Breast epithelium (tissue), 4 donors: ENCODE measurements around the gene HCN1. TPM values are rescaled to one million over a fixed set of nuclear protein-coding genes. Genes with fewer than 3 reads are reported as not detected.

Source experiments
- DNase-seq, 2 donors: peaks; one replicate each; pipeline ENCODE4 v3.0.0-alpha.2; 2019; ENCODE audit warnings: low spot score in 2 of 2
- H3K27ac ChIP-seq, 2 donors: fragments of 200-600 bp; sonication (generic) in 1 of 2; one replicate each; pipeline ENCODE4 v1.5.1; 2016 to 2019; ENCODE audit warnings: mild to moderate bottlenecking in 1 of 2
- H3K27me3 ChIP-seq, 2 donors: fragments of 200-600 bp; sonication (generic) in 1 of 2; one replicate each; pipeline versions ENCODE4 v1.5.1 to v1.6.0; 2017 to 2019; ENCODE audit warnings: control low read depth in 1 of 2, mild to moderate bottlenecking in 1 of 2
- H3K36me3 ChIP-seq: fragments of 200-600 bp; one replicate; pipeline ENCODE4 v1.5.1; 2019
- H3K4me1 ChIP-seq, 2 donors: fragments of 200-600 bp; sonication (generic); one replicate each; pipeline ENCODE4 v1.5.1; 2016 to 2019; ENCODE audit warnings: control low read depth in 1 of 2
- H3K4me3 ChIP-seq, 3 donors: fragments of 200-600 bp; sonication (generic); 1 replicate in 2 of 3; 2 replicates in 1 of 3; pipeline ENCODE4 v1.5.1; 2016 to 2019; ENCODE audit warnings: mild to moderate bottlenecking in 3 of 3, moderate library complexity in 2 of 3
- H3K9me3 ChIP-seq, 2 donors: fragments of 200-600 bp; sonication (generic) in 1 of 2; one replicate each; pipeline ENCODE4 v1.5.1; 2016 to 2019; ENCODE audit warnings: control low read depth in 1 of 2
- POLR2A ChIP-seq: fragments of 450-650 bp; IDR thresholded peaks from one replicate; pipeline ENCODE4 v1.6.1; 2016; ENCODE audit warnings: antibody characterized with exemption, mild to moderate bottlenecking, moderate library complexity
- POLR2AphosphoS5 ChIP-seq, 3 donors: sonication (generic); formaldehyde crosslinking; IDR thresholded peaks; one replicate each; pipeline ENCODE4 v1.6.1; 2017; ENCODE audit warnings: antibody characterized with exemption in 3 of 3
- intact Hi-C: fragments of 100-400 bp; cut with DNase I; formaldehyde crosslinking; loops from one replicate; pipeline ENCODE4 v1.15.1; 2023; ENCODE audit warnings: low total_unique reads
- total RNA-seq, 3 donors: library from RNA; depleted of rRNA; stranded (reverse); fragments of >200 nt; gene quantifications; one replicate each; pipeline ENCODE4 v1.1.0, GENCODE V29; 2016
- TF ChIP-seq, protein P1 (sequence below), 3 donors: fragments of 450-650 bp; IDR thresholded peaks; one replicate each; pipeline ENCODE4 v1.5.1; 2016 to 2017; ENCODE audit warnings: antibody characterized with exemption in 3 of 3, mild to moderate bottlenecking in 3 of 3, moderate library complexity in 3 of 3

The HCN1 gene
- total RNA-seq: under 1 TPM; under 0.01 to 0.33 (median 0.29) TPM

DNA sequence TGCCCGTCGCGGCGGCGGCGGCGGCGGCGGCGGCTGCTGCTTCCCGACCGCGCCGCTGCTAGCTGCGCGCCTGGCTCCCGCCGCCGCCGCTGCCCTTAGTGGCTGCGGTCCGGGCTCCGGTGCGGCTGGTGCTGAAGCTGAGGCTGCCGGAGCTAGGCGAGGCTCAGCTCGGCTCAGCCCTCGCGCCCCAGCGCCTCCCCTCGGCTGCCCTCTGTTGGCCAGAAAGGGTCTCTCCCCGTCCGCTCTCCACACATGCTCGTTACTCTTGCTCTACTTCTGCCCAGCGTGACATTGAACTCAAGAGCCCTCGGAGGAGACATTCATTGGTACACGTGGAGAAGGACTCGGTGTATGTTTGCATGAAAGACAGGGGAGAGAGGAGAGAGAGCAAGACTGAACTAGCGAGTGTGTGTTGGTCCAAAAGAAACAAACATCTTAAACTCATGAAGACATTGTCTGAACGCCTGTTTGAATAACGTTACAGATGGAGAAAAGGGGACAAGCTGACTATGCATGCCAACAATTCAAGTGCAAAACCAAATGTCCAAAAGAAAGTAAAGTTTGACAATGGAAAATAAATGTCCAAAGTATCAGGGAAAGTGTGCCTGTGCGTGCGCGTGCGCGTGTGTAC lies at the start of gene HCN1:
Gene HCN1 (minus strand): TSS at position 175 of the 631 bp plus-strand sequence.
- DNase-seq: peak; percentile 36 to 74
- H3K27ac ChIP-seq: no peak within 1 kb of the TSS

DNA sequence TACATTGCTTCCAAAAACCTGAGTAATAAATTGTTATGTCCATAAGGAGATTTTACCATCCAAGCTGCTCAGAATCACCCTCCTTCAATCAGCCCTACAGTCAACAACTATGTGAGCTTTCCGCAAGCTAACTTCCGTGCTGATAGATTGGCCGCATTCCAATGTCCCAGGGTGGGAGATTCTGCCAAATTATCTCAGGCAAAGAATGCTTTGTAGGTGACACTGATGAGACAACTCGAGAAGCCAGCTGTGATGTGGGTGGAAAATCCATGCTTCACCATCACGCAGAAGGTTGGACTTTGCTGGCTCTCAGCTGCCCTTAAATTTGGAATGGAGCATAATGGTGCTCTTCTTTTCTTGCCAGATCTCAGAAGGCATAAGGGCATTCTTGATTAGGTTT lies 44.9 kb upstream of the HCN1 start:
- intact Hi-C loops: no loop called here
- Histone ChIP-seq H3K9me3 (no peaks in the 10 kb centered on the region), H3K4me1 (no peaks in the 10 kb centered on the region), H3K36me3 (no peaks in the 10 kb centered on the region), H3K27ac (no peak overlapping the region), H3K4me3 (no peak overlapping the region), H3K27me3 (no peaks in the 10 kb centered on the region)
- DNase-seq: no peak
- TF ChIP-seq POLR2AphosphoS5 (IDR thresholded peaks at IDR 0.05): no peak
- no peak for TF ChIP-seq POLR2A
- TF ChIP-seq, protein P1, sequence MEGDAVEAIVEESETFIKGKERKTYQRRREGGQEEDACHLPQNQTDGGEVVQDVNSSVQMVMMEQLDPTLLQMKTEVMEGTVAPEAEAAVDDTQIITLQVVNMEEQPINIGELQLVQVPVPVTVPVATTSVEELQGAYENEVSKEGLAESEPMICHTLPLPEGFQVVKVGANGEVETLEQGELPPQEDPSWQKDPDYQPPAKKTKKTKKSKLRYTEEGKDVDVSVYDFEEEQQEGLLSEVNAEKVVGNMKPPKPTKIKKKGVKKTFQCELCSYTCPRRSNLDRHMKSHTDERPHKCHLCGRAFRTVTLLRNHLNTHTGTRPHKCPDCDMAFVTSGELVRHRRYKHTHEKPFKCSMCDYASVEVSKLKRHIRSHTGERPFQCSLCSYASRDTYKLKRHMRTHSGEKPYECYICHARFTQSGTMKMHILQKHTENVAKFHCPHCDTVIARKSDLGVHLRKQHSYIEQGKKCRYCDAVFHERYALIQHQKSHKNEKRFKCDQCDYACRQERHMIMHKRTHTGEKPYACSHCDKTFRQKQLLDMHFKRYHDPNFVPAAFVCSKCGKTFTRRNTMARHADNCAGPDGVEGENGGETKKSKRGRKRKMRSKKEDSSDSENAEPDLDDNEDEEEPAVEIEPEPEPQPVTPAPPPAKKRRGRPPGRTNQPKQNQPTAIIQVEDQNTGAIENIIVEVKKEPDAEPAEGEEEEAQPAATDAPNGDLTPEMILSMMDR (IDR thresholded peaks at IDR 0.05): no peak

More for the DNA sequence above, at the start of gene HCN1:
- Histone ChIP-seq H3K9me3 (no peaks in the 10 kb centered on the region), H3K27me3 (peaks cover 0 to 50% of the 10 kb centered on the region in 2 donors), H3K4me3 (peak within 1 kb of the TSS; percentile 29 to 63 (median 44)), H3K36me3 (no peaks in the 10 kb centered on the region), H3K4me1 (peaks cover 0 to 2% of the 10 kb centered on the region in 2 donors)
- TF ChIP-seq POLR2AphosphoS5 (IDR thresholded peaks at IDR 0.05): no peak
- TF ChIP-seq, protein P1 (IDR thresholded peaks at IDR 0.05): peak in 2 of 3 donors; percentile 53 to 64
- intact Hi-C loops: no loop called here

DNA sequence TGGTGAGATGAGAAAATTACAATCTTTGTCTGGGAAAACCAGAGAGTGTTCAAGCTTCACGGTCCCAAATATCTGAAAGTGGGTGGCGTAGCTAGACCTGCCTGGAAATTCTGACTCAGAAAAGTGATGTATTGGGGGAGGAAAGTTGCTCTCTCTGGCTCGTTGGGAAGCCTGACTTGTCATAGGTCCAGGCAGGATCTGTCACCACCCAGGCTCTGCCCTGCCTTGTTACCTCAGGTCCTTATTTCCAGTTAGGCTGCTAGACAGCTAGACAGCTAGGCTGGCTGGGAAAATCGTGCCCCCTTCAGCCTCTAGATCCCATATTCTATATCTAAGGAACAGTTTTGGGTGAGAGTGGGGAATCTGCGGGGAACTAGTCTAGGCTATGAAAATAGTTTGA lies 41.0 kb upstream of the HCN1 start:
- intact Hi-C loops: no loop called here
- Histone ChIP-seq H3K4me3 (no peak overlapping the region), H3K36me3 (no peaks in the 10 kb centered on the region), H3K4me1 (no peaks in the 10 kb centered on the region), H3K27me3 (no peaks in the 10 kb centered on the region), H3K27ac (no peak overlapping the region), H3K9me3 (no peaks in the 10 kb centered on the region)
- no peak for DNase-seq
- TF ChIP-seq, protein P1 (IDR thresholded peaks at IDR 0.05): no peak
- no peak for TF ChIP-seq POLR2AphosphoS5 (IDR thresholded peaks at IDR 0.05)
- TF ChIP-seq POLR2A: no peak

DNA sequence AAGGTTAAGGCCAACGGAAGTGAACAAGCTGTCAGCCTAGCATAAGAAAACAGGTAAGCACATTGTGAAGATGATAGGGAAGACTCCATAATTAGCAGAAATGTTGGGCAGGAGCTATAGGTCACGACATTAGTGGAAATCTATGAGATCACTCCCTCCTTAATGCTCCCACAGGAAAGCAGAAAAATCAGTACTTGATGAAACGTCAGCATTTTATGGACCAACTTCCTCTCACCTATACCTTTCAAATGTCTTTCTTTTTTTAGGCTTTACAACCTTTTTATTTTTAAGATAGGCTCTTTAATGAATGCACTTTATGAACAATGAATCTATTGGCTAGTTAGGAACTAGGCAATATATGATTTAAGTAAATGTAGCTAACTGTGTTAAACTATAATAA lies 29.4 kb upstream of the HCN1 start:
- no peaks in the 10 kb centered on the region for H3K36me3 ChIP-seq
- H3K27me3 ChIP-seq: no peaks in the 10 kb centered on the region
- H3K27ac ChIP-seq: no peak overlapping the region
- no peaks in the 10 kb centered on the region for H3K9me3 ChIP-seq
- intact Hi-C loops: no loop called here
- no peak for DNase-seq
- no peaks in the 10 kb centered on the region for H3K4me1 ChIP-seq
- TF ChIP-seq, protein P1 (IDR thresholded peaks at IDR 0.05): no peak
- no peak overlapping the region for H3K4me3 ChIP-seq

DNA sequence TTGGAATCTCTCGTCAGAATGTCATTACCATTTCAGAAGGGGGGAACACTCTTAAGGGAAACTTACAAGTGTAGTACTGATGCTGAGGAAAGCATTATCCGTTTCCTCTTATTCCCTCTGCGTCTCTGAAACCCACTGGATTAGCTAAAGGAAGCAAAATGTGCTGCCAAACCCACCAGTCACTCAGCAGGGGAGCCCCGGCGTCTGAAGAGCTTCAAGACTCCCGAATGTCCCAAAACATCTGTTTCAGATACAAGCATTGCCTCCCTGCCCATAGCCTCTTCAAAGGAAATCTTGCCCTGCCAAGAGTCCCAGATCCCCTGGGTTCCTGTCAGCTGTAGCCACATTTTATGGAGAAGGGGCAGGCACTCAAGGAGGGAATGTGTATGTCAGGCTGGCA lies 1.0 kb upstream of the HCN1 start:
- no peak for DNase-seq
- Histone ChIP-seq H3K27ac (no peak overlapping the region), H3K4me3 (no peak overlapping the region), H3K4me1 (peaks cover 0 to 2% of the 10 kb centered on the region in 2 donors), H3K36me3 (no peaks in the 10 kb centered on the region), H3K27me3 (peaks cover 0 to 44% of the 10 kb centered on the region in 2 donors), H3K9me3 (no peaks in the 10 kb centered on the region)
- intact Hi-C loops: no loop called here
- TF ChIP-seq, protein P1 (IDR thresholded peaks at IDR 0.05): no peak
- TF ChIP-seq POLR2AphosphoS5 (IDR thresholded peaks at IDR 0.05) (no peak), POLR2A (no peak)
